Measurements from ENCODE around the gene UBASH3A. TPM values are rescaled to one million over a fixed set of nuclear protein-coding genes. Genes with fewer than 3 reads are reported as not detected.

UBASH3A gene
- total and polyA plus RNA-seq, 2 donors (not counting 1 experiment from before 2014, with no cell fraction given): not detected

- Histone ChIP-seq H3K4me1 (ENCODE audit: control insufficient read depth, extremely low read depth, insufficient read depth, low read length) (no peaks in the 10 kb centered on the region), H3K9ac (ENCODE audit: insufficient read depth, low read length) (no peak overlapping the region), H3K4me3 (replicated peaks in 1 of 4; ENCODE audit: control extremely low read depth in 1 of 4, insufficient read depth in 1 of 4, low read depth in 3 of 4, low read length in 4 of 4) (no peak overlapping the region), H3K79me2 (ENCODE audit: control insufficient read depth, insufficient read depth, low read length) (no peaks in the 10 kb centered on the region), H3K27ac (ENCODE audit: insufficient read depth, low read length) (no peak overlapping the region), H3K27me3 (ENCODE audit: control insufficient read depth, insufficient read depth, low read length) (no peaks in the 10 kb centered on the region), H4K20me1 (ENCODE audit: control insufficient read depth, extremely low read depth, insufficient read depth, low read length) (no peaks in the 10 kb centered on the region), H3K9me3 (ENCODE audit: control insufficient read depth, insufficient read depth, low read depth, low read length) (no peaks in the 10 kb centered on the region), H3K4me2 (ENCODE audit: extremely low read depth, insufficient read depth, low read length) (no peak overlapping the region), H3K36me3 (ENCODE audit: control insufficient read depth, insufficient read depth, low read length) (no peaks in the 10 kb centered on the region), H2AFZ (ENCODE audit: low read length) (no peak overlapping the region)
- DNase-seq (ENCODE audit: low read depth in 2 of 2): no peak
- no peak for TF ChIP-seq EZH2 (IDR thresholded peaks at IDR 0.05; ENCODE audit: low read length, missing control alignments)
- no peak for TF ChIP-seq CTCF (conservative IDR thresholded peaks at IDR 0.05 in 1 of 2, IDR thresholded peaks at IDR 0.05 in 1 of 2; ENCODE audit: low read depth in 1 of 2, low read length in 2 of 2)
Measured at GRCh38 chr21:42417533-42417932, 13.8 kb downstream of the UBASH3A start.

- no peaks in the 10 kb centered on the region for H3K79me2 ChIP-seq (ENCODE audit: control insufficient read depth, insufficient read depth, low read length)
- H3K36me3 ChIP-seq (ENCODE audit: control insufficient read depth, insufficient read depth, low read length): no peaks in the 10 kb centered on the region
- H3K4me1 ChIP-seq (ENCODE audit: control insufficient read depth, extremely low read depth, insufficient read depth, low read length): no peaks in the 10 kb centered on the region
- H3K4me2 ChIP-seq (ENCODE audit: extremely low read depth, insufficient read depth, low read length): no peak overlapping the region
- no peak overlapping the region for H3K27ac ChIP-seq (ENCODE audit: insufficient read depth, low read length)
- DNase-seq (ENCODE audit: low read depth in 2 of 2): no peak
- no peaks in the 10 kb centered on the region for H4K20me1 ChIP-seq (ENCODE audit: control insufficient read depth, extremely low read depth, insufficient read depth, low read length)
- TF ChIP-seq CTCF (conservative IDR thresholded peaks at IDR 0.05 in 1 of 2, IDR thresholded peaks at IDR 0.05 in 1 of 2; ENCODE audit: low read depth in 1 of 2, low read length in 2 of 2) (no peak), EZH2 (IDR thresholded peaks at IDR 0.05; ENCODE audit: low read length, missing control alignments) (no peak)
- H3K27me3 ChIP-seq (ENCODE audit: control insufficient read depth, insufficient read depth, low read length): peaks cover 3% of the 10 kb centered on the region
- no peaks in the 10 kb centered on the region for H3K9me3 ChIP-seq (ENCODE audit: control insufficient read depth, insufficient read depth, low read depth, low read length)
- no peak overlapping the region for H2AFZ ChIP-seq (ENCODE audit: low read length)
- no peak overlapping the region for H3K9ac ChIP-seq (ENCODE audit: insufficient read depth, low read length)
- no peak overlapping the region for H3K4me3 ChIP-seq (replicated peaks in 1 of 4; ENCODE audit: control extremely low read depth in 1 of 4, insufficient read depth in 1 of 4, low read depth in 3 of 4, low read length in 4 of 4)
Measured at GRCh38 chr21:42418886-42419285, 15.2 kb downstream of the UBASH3A start.

GRCh38 chr21:42419845-42420244, 16.1 kb downstream of the UBASH3A start:
- Histone ChIP-seq H3K9ac (ENCODE audit: insufficient read depth, low read length) (no peak overlapping the region), H2AFZ (ENCODE audit: low read length) (no peak overlapping the region), H3K27me3 (ENCODE audit: control insufficient read depth, insufficient read depth, low read length) (peaks cover 3% of the 10 kb centered on the region), H3K9me3 (ENCODE audit: control insufficient read depth, insufficient read depth, low read depth, low read length) (no peaks in the 10 kb centered on the region), H3K4me1 (ENCODE audit: control insufficient read depth, extremely low read depth, insufficient read depth, low read length) (no peaks in the 10 kb centered on the region), H3K36me3 (ENCODE audit: control insufficient read depth, insufficient read depth, low read length) (no peaks in the 10 kb centered on the region), H4K20me1 (ENCODE audit: control insufficient read depth, extremely low read depth, insufficient read depth, low read length) (no peaks in the 10 kb centered on the region), H3K4me2 (ENCODE audit: extremely low read depth, insufficient read depth, low read length) (no peak overlapping the region), H3K27ac (ENCODE audit: insufficient read depth, low read length) (no peak overlapping the region), H3K4me3 (replicated peaks in 1 of 4; ENCODE audit: control extremely low read depth in 1 of 4, insufficient read depth in 1 of 4, low read depth in 3 of 4, low read length in 4 of 4) (no peak overlapping the region), H3K79me2 (ENCODE audit: control insufficient read depth, insufficient read depth, low read length) (no peaks in the 10 kb centered on the region)
- TF ChIP-seq CTCF (conservative IDR thresholded peaks at IDR 0.05 in 1 of 2, IDR thresholded peaks at IDR 0.05 in 1 of 2; ENCODE audit: low read depth in 1 of 2, low read length in 2 of 2) (no peak), EZH2 (IDR thresholded peaks at IDR 0.05; ENCODE audit: low read length, missing control alignments) (no peak)
- no peak for DNase-seq (ENCODE audit: low read depth in 2 of 2)
